ENCODE measurements around the gene IL10. TPM values are rescaled to one million over a fixed set of nuclear protein-coding genes. Genes with fewer than 3 reads are reported as not detected.
A peak's percentile ranks its signal among the peaks of the same experiment; 100 is the strongest.

Gene IL10
- polyA plus RNA-seq, 1 donor (not counting 4 experiments of a cell fraction or from before 2014, with no cell fraction given): not detected

DNA sequence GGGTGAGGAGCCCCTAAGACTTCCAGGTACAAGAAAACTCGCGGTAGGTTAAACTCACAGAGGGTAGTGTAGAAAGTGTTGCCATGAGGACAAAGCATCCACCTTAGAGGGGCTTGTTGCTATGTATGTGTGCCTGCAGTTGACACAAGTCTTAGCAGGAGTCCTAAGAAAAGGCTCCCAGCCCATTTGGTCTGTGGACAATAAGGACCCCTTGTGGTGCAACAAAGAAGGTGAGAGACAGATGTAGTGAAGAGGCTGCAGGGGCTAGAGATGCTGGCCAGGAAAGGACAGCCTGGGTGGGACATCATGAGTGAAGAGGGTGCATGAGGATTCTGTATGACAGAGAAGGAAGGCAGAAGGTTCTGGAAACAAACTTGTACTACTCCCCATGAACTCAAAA is 36.3 kb upstream of the IL10 start:
- no peak for FAIRE-seq
- Histone ChIP-seq H3K9me1 (ENCODE audit: control insufficient read depth, extremely low read depth, insufficient read depth, low read length) (no peaks in the 10 kb centered on the region), H3K27ac (ENCODE audit: control insufficient read depth, insufficient read depth, low read length) (no peak overlapping the region), H3K36me3 (ENCODE audit: control insufficient read depth in 2 of 2, extremely low read depth in 1 of 2, insufficient read depth in 2 of 2, low read length in 2 of 2) (no peaks in the 10 kb centered on the region), H3K27me3 (ENCODE audit: control insufficient read depth, extremely low read depth, insufficient read depth, low read length) (no peaks in the 10 kb centered on the region), H3K79me2 (ENCODE audit: control insufficient read depth, insufficient read depth, low read length) (no peaks in the 10 kb centered on the region), H3K9ac (ENCODE audit: control insufficient read depth, extremely low read depth, insufficient read depth, low read length) (no peak overlapping the region), H2AFZ (ENCODE audit: control insufficient read depth, low read length) (no peak overlapping the region), H3K4me1 (ENCODE audit: control insufficient read depth, extremely low read depth, insufficient read depth, low read length) (peaks cover 7% of the 10 kb centered on the region), H4K20me1 (ENCODE audit: control insufficient read depth, extremely low read depth, insufficient read depth, low read length) (no peaks in the 10 kb centered on the region), H3K4me2 (ENCODE audit: control insufficient read depth, extremely low read depth, insufficient read depth, low read depth, low read length) (no peak overlapping the region), H3K4me3 (ENCODE audit: control insufficient read depth in 2 of 3, extremely low read depth in 1 of 3, insufficient read depth in 2 of 3, low read depth in 1 of 3, low read length in 3 of 3) (no peak overlapping the region), H3K9me3 (ENCODE audit: control insufficient read depth, low read depth, low read length) (no peaks in the 10 kb centered on the region)
- no peak for DNase-seq (ENCODE audit: low read depth, low spot score)
- no peak for TF ChIP-seq EZH2 (IDR thresholded peaks at IDR 0.05; ENCODE audit: low read length)
- TF ChIP-seq, protein P1, sequence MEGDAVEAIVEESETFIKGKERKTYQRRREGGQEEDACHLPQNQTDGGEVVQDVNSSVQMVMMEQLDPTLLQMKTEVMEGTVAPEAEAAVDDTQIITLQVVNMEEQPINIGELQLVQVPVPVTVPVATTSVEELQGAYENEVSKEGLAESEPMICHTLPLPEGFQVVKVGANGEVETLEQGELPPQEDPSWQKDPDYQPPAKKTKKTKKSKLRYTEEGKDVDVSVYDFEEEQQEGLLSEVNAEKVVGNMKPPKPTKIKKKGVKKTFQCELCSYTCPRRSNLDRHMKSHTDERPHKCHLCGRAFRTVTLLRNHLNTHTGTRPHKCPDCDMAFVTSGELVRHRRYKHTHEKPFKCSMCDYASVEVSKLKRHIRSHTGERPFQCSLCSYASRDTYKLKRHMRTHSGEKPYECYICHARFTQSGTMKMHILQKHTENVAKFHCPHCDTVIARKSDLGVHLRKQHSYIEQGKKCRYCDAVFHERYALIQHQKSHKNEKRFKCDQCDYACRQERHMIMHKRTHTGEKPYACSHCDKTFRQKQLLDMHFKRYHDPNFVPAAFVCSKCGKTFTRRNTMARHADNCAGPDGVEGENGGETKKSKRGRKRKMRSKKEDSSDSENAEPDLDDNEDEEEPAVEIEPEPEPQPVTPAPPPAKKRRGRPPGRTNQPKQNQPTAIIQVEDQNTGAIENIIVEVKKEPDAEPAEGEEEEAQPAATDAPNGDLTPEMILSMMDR (optimal IDR thresholded peaks at IDR 0.05 in 1 of 3, IDR thresholded peaks at IDR 0.05 in 1 of 3, conservative IDR thresholded peaks at IDR 0.05 in 1 of 3; ENCODE audit: extremely low read depth in 1 of 3, insufficient read depth in 2 of 3, low read length in 3 of 3): peak; percentile 30 to 47 (median 32)
- dilution Hi-C loops (cut with MboI; ENCODE audit: extremely low pct_ligation_motif_present, low sequenced_read_pairs): no loop called here

DNA sequence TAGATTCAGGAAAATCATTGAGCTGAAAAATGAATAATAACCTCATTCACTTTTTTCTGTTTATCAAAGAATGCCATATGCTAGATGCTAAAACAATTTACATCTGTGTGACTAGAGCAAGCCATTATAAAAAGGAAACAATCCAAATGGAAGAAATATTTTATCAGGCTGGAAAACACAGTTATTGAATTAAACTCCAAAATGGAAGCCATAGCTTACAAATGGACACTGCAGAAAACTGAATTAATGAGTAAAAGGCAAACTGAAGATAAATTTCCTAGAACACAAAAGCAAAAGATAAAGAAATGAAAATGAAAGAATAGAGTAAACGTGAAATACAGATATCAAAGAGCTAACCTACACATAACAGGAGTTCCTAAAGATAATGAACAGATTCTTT is 33.1 kb upstream of the IL10 start:
- Histone ChIP-seq H3K4me2 (ENCODE audit: control insufficient read depth, extremely low read depth, insufficient read depth, low read depth, low read length) (no peak overlapping the region), H3K36me3 (ENCODE audit: control insufficient read depth in 2 of 2, extremely low read depth in 1 of 2, insufficient read depth in 2 of 2, low read length in 2 of 2) (no peaks in the 10 kb centered on the region), H3K27me3 (ENCODE audit: control insufficient read depth, extremely low read depth, insufficient read depth, low read length) (no peaks in the 10 kb centered on the region), H2AFZ (ENCODE audit: control insufficient read depth, low read length) (no peak overlapping the region), H3K9me3 (ENCODE audit: control insufficient read depth, low read depth, low read length) (no peaks in the 10 kb centered on the region), H3K4me1 (ENCODE audit: control insufficient read depth, extremely low read depth, insufficient read depth, low read length) (peaks cover 12% of the 10 kb centered on the region), H3K9ac (ENCODE audit: control insufficient read depth, extremely low read depth, insufficient read depth, low read length) (no peak overlapping the region), H3K79me2 (ENCODE audit: control insufficient read depth, insufficient read depth, low read length) (no peaks in the 10 kb centered on the region), H3K4me3 (ENCODE audit: control insufficient read depth in 2 of 3, extremely low read depth in 1 of 3, insufficient read depth in 2 of 3, low read depth in 1 of 3, low read length in 3 of 3) (no peak overlapping the region), H3K27ac (ENCODE audit: control insufficient read depth, insufficient read depth, low read length) (no peak overlapping the region), H4K20me1 (ENCODE audit: control insufficient read depth, extremely low read depth, insufficient read depth, low read length) (no peaks in the 10 kb centered on the region), H3K9me1 (ENCODE audit: control insufficient read depth, extremely low read depth, insufficient read depth, low read length) (no peaks in the 10 kb centered on the region)
- TF ChIP-seq, protein P1 (optimal IDR thresholded peaks at IDR 0.05 in 1 of 3, IDR thresholded peaks at IDR 0.05 in 1 of 3, conservative IDR thresholded peaks at IDR 0.05 in 1 of 3; ENCODE audit: extremely low read depth in 1 of 3, insufficient read depth in 2 of 3, low read length in 3 of 3): no peak
- TF ChIP-seq EZH2 (IDR thresholded peaks at IDR 0.05; ENCODE audit: low read length): no peak
- dilution Hi-C loops (cut with MboI; ENCODE audit: extremely low pct_ligation_motif_present, low sequenced_read_pairs): no loop called here
- FAIRE-seq (no peak), DNase-seq (ENCODE audit: low read depth, low spot score) (no peak)

Data from keratinocyte (primary cell).